Endodermal cell (in vitro differentiated cells): ENCODE measurements around the gene LAIR1. TPM values are rescaled to one million over a fixed set of nuclear protein-coding genes. Genes with fewer than 3 reads are reported as not detected.

Experiments
- DNase-seq: peaks from one replicate; pipeline ENCODE4 v3.0.0-alpha.2; 2017
- H3K27ac ChIP-seq: 2 replicates; pipeline ENCODE4 v1.5.1; 2013; ENCODE audit warnings: mild to moderate bottlenecking, low read depth, low read length, moderate library complexity
- H3K27me3 ChIP-seq: 2 replicates; pipeline ENCODE4 v1.6.1; 2013; ENCODE audit warnings: mild to moderate bottlenecking, low read length, moderate library complexity; ENCODE audit not compliant: insufficient read depth, control insufficient read depth, poor library complexity, severe bottlenecking
- H3K36me3 ChIP-seq: 2 replicates; pipeline ENCODE4 v1.7.0; 2013; ENCODE audit warnings: mild to moderate bottlenecking, low read length, moderate library complexity; ENCODE audit not compliant: control insufficient read depth, insufficient read depth
- H3K4me1 ChIP-seq: one replicate; pipeline ENCODE4 v1.7.0; 2013; ENCODE audit warnings: low read length; ENCODE audit not compliant: control insufficient read depth, insufficient read depth
- H3K4me3 ChIP-seq: 2 replicates; pipeline ENCODE4 v1.5.1; 2013; ENCODE audit warnings: mild to moderate bottlenecking, low read length, moderate library complexity
- H3K9ac ChIP-seq: 2 replicates; pipeline ENCODE4 v1.6.1; 2013; ENCODE audit warnings: mild to moderate bottlenecking, low read length, moderate library complexity; ENCODE audit not compliant: poor library complexity, severe bottlenecking; ENCODE audit errors: extremely low read depth
- H3K9me3 ChIP-seq: 2 replicates; pipeline ENCODE4 v1.6.1; 2013; ENCODE audit warnings: mild to moderate bottlenecking, low read length, moderate library complexity; ENCODE audit not compliant: control insufficient read depth
- H3K27ac Mint-ChIP-seq: 2 replicates; pipeline ENCODE4 v1.8.0; 2020; ENCODE audit warnings: mixed read lengths
- H3K27me3 Mint-ChIP-seq: 2 replicates; pipeline ENCODE4 v1.8.0; 2021; ENCODE audit warnings: mild to moderate bottlenecking, mixed read lengths; ENCODE audit not compliant: insufficient read depth
- H3K36me3 Mint-ChIP-seq: 2 replicates; pipeline ENCODE4 v1.8.0; 2020; ENCODE audit warnings: low read depth, mixed read lengths
- H3K4me1 Mint-ChIP-seq: 2 replicates; pipeline ENCODE4 v1.8.0; 2020; ENCODE audit warnings: mixed read lengths
- H3K4me3 Mint-ChIP-seq: 2 replicates; pipeline ENCODE4 v1.8.0; 2020; ENCODE audit warnings: mild to moderate bottlenecking, moderate library complexity, mixed read lengths
- H3K9me3 Mint-ChIP-seq: 2 replicates; pipeline ENCODE4 v1.8.0; 2020; ENCODE audit warnings: mild to moderate bottlenecking, mixed read lengths
- CTCF ChIP-seq: fragments of 200-600 bp; sonication (generic); conservative IDR thresholded peaks from 2 replicates; pipeline ENCODE4 v1.5.0; 2021; ENCODE audit warnings: antibody characterized with exemption, mild to moderate bottlenecking
- WGBS, 2 experiments: methylation state at CpG; one replicate each; pipeline versions ENCODE4 v1.1.5 to v1.1.7; 2013; ENCODE audit warnings: missing lambda C conversion rate in 2 of 2, mixed read lengths in 1 of 2; ENCODE audit not compliant: insufficient coverage in 1 of 2, insufficient read length in 1 of 2; 5-methylcytosine and 5-hydroxymethylcytosine counted together
- total RNA-seq, 2 donors: library from RNA; stranded (reverse); fragmentation: NEBNext Ultra II Directional in 1 of 2; extraction: Animal tissue kit (Norgen Biotek cat#: 25700) in 1 of 2; gene quantifications; 2 replicates in 1 of 2; 3 replicates in 1 of 2; pipeline ENCODE4 v1.2.1, GENCODE V29; 2021

The LAIR1 gene
- total RNA-seq, 2 donors from 2014 or later, result not detected

- no peaks in the 10 kb centered on the region for H3K9me3 ChIP-seq
- peaks cover 2% of the 10 kb centered on the region for H3K27me3 Mint-ChIP-seq
- no peaks in the 10 kb centered on the region for H3K9me3 Mint-ChIP-seq
- no peak overlapping the region for H3K27ac ChIP-seq
- WGBS, 2 experiments, result 84 to 100% methylated on average over 2 to 12 of the region's 12 CpGs
- no peak overlapping the region for H3K4me3 Mint-ChIP-seq
- no peak for TF ChIP-seq CTCF
- no peak overlapping the region for H3K4me3 ChIP-seq
- H3K27ac Mint-ChIP-seq, result no peak overlapping the region
- H3K9ac ChIP-seq, result no peak overlapping the region
- no peaks in the 10 kb centered on the region for H3K36me3 ChIP-seq
- H3K27me3 ChIP-seq, result no peaks in the 10 kb centered on the region
- no peak for DNase-seq
- H3K36me3 Mint-ChIP-seq, result no peaks in the 10 kb centered on the region
- no peaks in the 10 kb centered on the region for H3K4me1 ChIP-seq
- H3K4me1 Mint-ChIP-seq, result peaks cover 8% of the 10 kb centered on the region
These were observed 28.5 kb downstream of the LAIR1 start for GRCh38 chr19:54335979-54336892.

GRCh38 chr19:54335164-54335563 lies 29.6 kb downstream of the LAIR1 start:
- no peak for TF ChIP-seq CTCF
- H3K4me3 Mint-ChIP-seq, result no peak overlapping the region
- no peaks in the 10 kb centered on the region for H3K4me1 ChIP-seq
- no peak overlapping the region for H3K27ac ChIP-seq
- DNase-seq, result no peak
- no peaks in the 10 kb centered on the region for H3K36me3 Mint-ChIP-seq
- no peaks in the 10 kb centered on the region for H3K9me3 ChIP-seq
- no peak overlapping the region for H3K27ac Mint-ChIP-seq
- H3K27me3 Mint-ChIP-seq, result peaks cover 2% of the 10 kb centered on the region
- H3K36me3 ChIP-seq, result no peaks in the 10 kb centered on the region
- H3K9ac ChIP-seq, result no peak overlapping the region
- 75 to 80% methylated on average over 2 to 4 of the region's 5 CpGs for WGBS, 2 experiments
- no peaks in the 10 kb centered on the region for H3K27me3 ChIP-seq
- no peaks in the 10 kb centered on the region for H3K9me3 Mint-ChIP-seq
- peaks cover 8% of the 10 kb centered on the region for H3K4me1 Mint-ChIP-seq
- H3K4me3 ChIP-seq, result no peak overlapping the region

GRCh38 chr19:54333586-54334298 lies 31.0 kb downstream of the LAIR1 start:
- no peak overlapping the region for H3K9ac ChIP-seq
- Mint-ChIP-seq H3K4me1 (peaks cover 8% of the 10 kb centered on the region), H3K36me3 (no peaks in the 10 kb centered on the region), H3K4me3 (no peak overlapping the region), H3K9me3 (no peaks in the 10 kb centered on the region), H3K27me3 (peaks cover 4% of the 10 kb centered on the region), H3K27ac (no peak overlapping the region)
- H3K36me3 ChIP-seq, result no peaks in the 10 kb centered on the region
- no peaks in the 10 kb centered on the region for H3K9me3 ChIP-seq
- H3K27ac ChIP-seq, result no peak overlapping the region
- 92 to 94% methylated on average over 2 to 3 of the region's 3 CpGs for WGBS, 2 experiments
- TF ChIP-seq CTCF, result no peak
- no peak overlapping the region for H3K4me3 ChIP-seq
- no peak for DNase-seq
- no peaks in the 10 kb centered on the region for H3K4me1 ChIP-seq
- no peaks in the 10 kb centered on the region for H3K27me3 ChIP-seq
